WTC11 (cell line): ENCODE data around the gene PPP1R12B. TPM values are rescaled to one million over a fixed set of nuclear protein-coding genes. Genes with fewer than 3 reads are reported as not detected.
"Not testable (repeated sequence)": the region's sequence is repeated elsewhere in the genome, so short reads cannot be mapped to it uniquely, and the experiment has no call there.

Source experiments
- ATAC-seq: fragments of 200-7000 bp; cut with Tn5 transposase; 2 replicates; pipeline ENCODE4 v1.10.0; 2021; ENCODE audit warnings: mild to moderate bottlenecking, moderate library complexity
- CTCF ChIA-PET: fragments of 300-600 bp; sonication (Branson Sonifier 250); formaldehyde crosslinking; loops from one replicate; lab custom pipeline; 2021; ENCODE audit warnings: antibody characterized with exemption; lab: Charles Lee
- POLR2A ChIA-PET: fragments of 350-600 bp; sonication (Branson Sonifier 250); formaldehyde crosslinking; loops from one replicate; lab custom pipeline; 2021; ENCODE audit warnings: antibody characterized with exemption; lab: Charles Lee
- DNase-seq: peaks from one replicate; pipeline ENCODE4 v3.0.0; 2021; ENCODE audit warnings: low spot score
- H3K27ac Mint-ChIP-seq: 2 replicates; pipeline ENCODE4 v1.8.0; 2021; ENCODE audit warnings: mixed read lengths
- H3K27me3 Mint-ChIP-seq: 2 replicates; pipeline ENCODE4 v1.8.0; 2021; ENCODE audit warnings: low read depth, mild to moderate bottlenecking, moderate library complexity, mixed read lengths
- H3K36me3 Mint-ChIP-seq: 2 replicates; pipeline ENCODE4 v1.8.0; 2021; ENCODE audit warnings: mixed read lengths
- H3K4me1 Mint-ChIP-seq: 2 replicates; pipeline ENCODE4 v1.8.0; 2022; ENCODE audit warnings: mixed read lengths
- H3K4me3 Mint-ChIP-seq: 2 replicates; pipeline ENCODE4 v1.8.0; 2021; ENCODE audit warnings: mild to moderate bottlenecking, moderate library complexity, mixed read lengths
- H3K9me3 Mint-ChIP-seq: 2 replicates; pipeline ENCODE4 v1.8.0; 2021; ENCODE audit warnings: mixed read lengths
- total RNA-seq: library from RNA; stranded (reverse); gene quantifications from 3 replicates; pipeline ENCODE4 v1.2.3, GENCODE V29; 2021

PPP1R12B gene
- total RNA-seq, 1 experiment from 2014 or later = 19.2 TPM

- POLR2A ChIA-PET, H3K27me3 Mint-ChIP-seq, DNase-seq, H3K9me3 Mint-ChIP-seq, H3K36me3 Mint-ChIP-seq, H3K4me1 Mint-ChIP-seq, H3K4me3 Mint-ChIP-seq: not testable (repeated sequence)
- peak; percentile 64; the same call in 1 of the 2 replicates for ATAC-seq
- H3K27ac Mint-ChIP-seq = peak overlapping the region; percentile 81
- CTCF ChIA-PET = interaction anchor here (0.6 to 1.4 kb wide), 4 partner anchors 28 to 251 kb away, joined by 3 to 5 read pairs (median 4); no protein-coding TSS in a partner anchor
Observed at GRCh38 chr1:202473266-202474045, 125.0 kb downstream of the PPP1R12B start.

DNA sequence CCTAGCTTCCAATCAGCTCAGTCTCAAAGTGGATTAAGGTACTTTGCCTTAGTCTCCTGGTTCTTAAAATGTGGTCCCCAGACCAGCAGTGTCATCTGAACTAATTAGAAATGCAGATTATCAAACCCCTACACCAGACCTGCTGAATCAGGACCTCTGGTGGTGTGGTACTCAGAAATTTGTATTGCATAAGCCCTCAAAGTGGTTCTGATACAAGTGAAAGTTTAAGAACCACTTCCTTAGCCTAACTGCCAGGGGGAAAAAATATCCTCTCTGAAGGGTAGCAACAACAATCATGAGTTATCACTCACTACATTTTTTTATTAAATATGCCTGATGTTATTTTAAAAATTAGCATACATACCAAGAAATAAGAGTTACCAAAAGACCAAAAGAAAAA lies 131.2 kb downstream of the PPP1R12B start:
- DNase-seq, H3K36me3 Mint-ChIP-seq, H3K27ac Mint-ChIP-seq, ATAC-seq, POLR2A ChIA-PET, H3K27me3 Mint-ChIP-seq, CTCF ChIA-PET, H3K9me3 Mint-ChIP-seq, H3K4me3 Mint-ChIP-seq: not testable (repeated sequence)
- peaks cover 26% of the 10 kb centered on the region for H3K4me1 Mint-ChIP-seq

GRCh38 chr1:202480640-202481039 lies 132.1 kb downstream of the PPP1R12B start:
- DNase-seq, ATAC-seq, H3K27ac Mint-ChIP-seq, H3K27me3 Mint-ChIP-seq, H3K4me3 Mint-ChIP-seq, POLR2A ChIA-PET, H3K36me3 Mint-ChIP-seq, CTCF ChIA-PET: not testable (repeated sequence)
- peaks cover 26% of the 10 kb centered on the region for H3K4me1 Mint-ChIP-seq
- H3K9me3 Mint-ChIP-seq = peaks cover 11% of the 10 kb centered on the region

DNA sequence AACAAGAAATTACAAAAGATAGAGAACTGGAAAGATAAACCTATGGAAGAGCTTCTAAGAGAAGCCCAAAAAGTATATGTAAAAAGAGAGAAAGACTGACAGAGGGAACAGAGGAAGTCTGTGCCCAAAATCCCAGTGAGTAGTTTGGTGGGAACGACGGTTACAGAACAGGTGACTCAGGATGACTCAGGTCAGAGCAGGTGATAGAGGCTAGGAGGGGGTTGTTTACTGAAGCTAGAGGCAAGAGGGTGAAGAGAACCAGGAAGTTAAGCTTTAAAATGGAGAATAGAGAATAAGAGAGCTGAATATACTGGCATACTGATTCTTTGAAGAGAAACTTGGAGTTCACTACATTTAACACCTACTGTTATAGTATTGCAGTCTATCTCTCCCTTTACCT lies 134.9 kb downstream of the PPP1R12B start:
- peak overlapping the region; percentile 47 for H3K27ac Mint-ChIP-seq

DNA sequence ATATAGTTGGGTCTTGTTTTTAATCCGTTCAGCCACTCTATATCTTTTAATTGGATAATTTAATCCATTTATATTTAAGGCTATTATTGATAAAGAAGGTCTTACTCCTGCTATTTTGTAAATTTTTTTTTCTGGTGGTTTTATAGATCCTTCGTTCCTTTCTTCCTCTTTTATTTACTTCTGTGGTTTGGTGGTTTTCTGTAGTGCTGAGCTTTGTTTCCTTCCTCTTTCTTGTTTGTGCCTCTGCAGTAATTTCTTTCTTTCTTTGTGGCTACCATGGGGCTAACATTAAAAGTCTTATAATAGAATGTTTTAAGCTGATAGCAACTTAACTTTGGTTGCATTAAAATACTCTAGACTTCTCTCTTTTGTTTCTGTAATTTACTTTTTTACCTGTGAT lies 135.5 kb downstream of the PPP1R12B start:
- H3K27ac Mint-ChIP-seq, H3K4me3 Mint-ChIP-seq, DNase-seq, ATAC-seq, H3K27me3 Mint-ChIP-seq, POLR2A ChIA-PET: not testable (repeated sequence)
- Mint-ChIP-seq H3K4me1 (peaks cover 26% of the 10 kb centered on the region), H3K9me3 (peaks cover 11% of the 10 kb centered on the region), H3K36me3 (peaks cover 11% of the 10 kb centered on the region)
- CTCF ChIA-PET = interaction anchor here (0.6 to 1.0 kb wide), 2 partner anchors 116 to 403 kb away, joined by 3 to 5 read pairs; no protein-coding TSS in a partner anchor

More for the DNA sequence above, 134.9 kb downstream of the PPP1R12B start:
- Mint-ChIP-seq H3K4me1 (peaks cover 26% of the 10 kb centered on the region), H3K9me3 (peaks cover 11% of the 10 kb centered on the region)
- CTCF ChIA-PET = interaction anchor here (1.0 kb wide), 1 partner anchor 117 kb away, joined by 5 read pairs; no protein-coding TSS in a partner anchor
- DNase-seq, H3K27me3 Mint-ChIP-seq, H3K4me3 Mint-ChIP-seq, POLR2A ChIA-PET, H3K36me3 Mint-ChIP-seq: not testable (repeated sequence)
- peak; percentile 26; the same call in 1 of the 2 replicates for ATAC-seq

DNA sequence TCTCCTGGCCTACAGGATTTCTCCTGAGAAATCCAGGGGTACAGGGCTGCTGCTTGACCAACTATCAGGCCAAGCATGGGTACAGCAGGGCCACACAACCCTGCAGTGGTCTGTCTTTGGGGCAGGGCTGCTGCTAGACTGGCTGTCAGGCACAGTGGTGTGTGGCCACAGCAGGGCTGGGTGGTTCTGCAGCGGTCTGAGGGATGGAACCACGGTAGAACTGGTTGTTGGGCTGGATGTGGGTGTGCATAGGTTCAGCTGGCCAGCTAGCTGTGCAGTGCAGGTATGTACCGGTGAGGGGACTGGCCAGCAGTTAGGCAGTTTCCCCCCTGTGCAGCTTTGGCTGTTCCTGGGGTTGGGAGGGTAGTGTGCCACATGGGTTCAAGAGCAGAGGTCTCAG lies 136.3 kb downstream of the PPP1R12B start:
- H3K27me3 Mint-ChIP-seq, ATAC-seq, H3K4me3 Mint-ChIP-seq, DNase-seq, POLR2A ChIA-PET: not testable (repeated sequence)
- Mint-ChIP-seq H3K9me3 (peaks cover 11% of the 10 kb centered on the region), H3K27ac (0 out of 2 replicates have a peak overlapping the region, but pooled peaks have one; percentile 7), H3K4me1 (peaks cover 26% of the 10 kb centered on the region), H3K36me3 (peaks cover 13% of the 10 kb centered on the region)
- CTCF ChIA-PET = interaction anchor here (0.6 kb wide), 1 partner anchor 402 kb away, joined by 3 read pairs; no protein-coding TSS in a partner anchor

- H3K27ac Mint-ChIP-seq, POLR2A ChIA-PET, CTCF ChIA-PET, ATAC-seq, DNase-seq, H3K27me3 Mint-ChIP-seq, H3K4me3 Mint-ChIP-seq: not testable (repeated sequence)
- H3K4me1 Mint-ChIP-seq = peaks cover 10% of the 10 kb centered on the region
- peaks cover 13% of the 10 kb centered on the region for H3K36me3 Mint-ChIP-seq
- peaks cover 11% of the 10 kb centered on the region for H3K9me3 Mint-ChIP-seq
Observed at GRCh38 chr1:202488178-202488649, 139.7 kb downstream of the PPP1R12B start.

DNA sequence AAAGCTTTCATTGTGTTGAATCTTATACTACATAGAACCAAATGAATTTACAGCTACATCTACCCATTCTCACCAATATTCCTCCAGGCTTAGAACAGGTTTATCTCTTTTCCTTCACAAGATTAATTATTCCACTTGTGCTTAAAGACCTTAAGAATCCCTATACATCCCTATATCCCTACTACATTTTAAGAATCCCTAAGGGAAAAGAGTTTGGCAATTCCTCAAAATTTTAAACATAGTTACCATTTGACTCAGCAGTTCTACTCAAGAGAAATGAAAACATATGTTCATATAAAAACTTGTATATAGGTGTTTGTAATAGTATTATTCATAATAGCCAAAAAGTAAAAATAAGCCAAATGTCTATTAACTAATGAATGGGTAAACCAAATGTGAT lies 140.6 kb downstream of the PPP1R12B start:
- ATAC-seq, CTCF ChIA-PET: not testable (repeated sequence)

GRCh38 chr1:202493112-202493511 lies 144.6 kb downstream of the PPP1R12B start:
- H3K27ac Mint-ChIP-seq, H3K9me3 Mint-ChIP-seq, H3K27me3 Mint-ChIP-seq, CTCF ChIA-PET, POLR2A ChIA-PET, H3K4me3 Mint-ChIP-seq, H3K4me1 Mint-ChIP-seq, ATAC-seq, DNase-seq: not testable (repeated sequence)
- H3K36me3 Mint-ChIP-seq = peaks cover 11% of the 10 kb centered on the region

More for the DNA sequence above, 140.6 kb downstream of the PPP1R12B start:
- H3K4me3 Mint-ChIP-seq, DNase-seq, POLR2A ChIA-PET, H3K27me3 Mint-ChIP-seq, H3K4me1 Mint-ChIP-seq, H3K27ac Mint-ChIP-seq: not testable (repeated sequence)
- peaks cover 11% of the 10 kb centered on the region for H3K9me3 Mint-ChIP-seq
- peaks cover 13% of the 10 kb centered on the region for H3K36me3 Mint-ChIP-seq
